Measurements from ENCODE around the gene KCNQ1. TPM values are rescaled to one million over a fixed set of nuclear protein-coding genes. Genes with fewer than 3 reads are reported as not detected.

Gene KCNQ1
- total and polyA plus RNA-seq, 4 donors = 15.4 to 41.7 (median 26.2) TPM

DNA sequence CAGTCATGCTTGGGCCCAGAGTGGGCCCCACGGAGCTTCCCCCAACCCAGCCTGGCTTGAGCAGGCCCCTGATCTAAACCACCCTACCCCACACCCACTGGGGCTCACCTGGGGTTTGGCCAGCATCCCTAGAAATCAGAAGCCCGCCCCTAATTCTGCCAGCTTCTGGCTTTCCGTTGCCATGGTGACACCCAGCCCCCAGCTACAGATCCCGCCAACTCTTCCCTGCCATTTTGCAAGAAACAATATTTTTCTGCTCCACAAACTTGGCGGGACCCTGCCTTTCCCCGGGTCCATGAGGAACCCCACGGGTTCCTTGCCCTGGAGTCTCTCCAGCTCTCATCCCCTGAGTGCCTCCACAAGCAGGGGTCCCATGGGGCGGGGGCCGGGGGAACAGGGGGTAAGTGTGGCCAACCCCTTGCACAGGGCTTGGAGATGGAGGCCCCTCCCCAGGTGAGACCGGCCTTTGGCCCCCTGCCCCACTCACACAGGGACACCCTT is 350.7 kb downstream of the KCNQ1 start:
- no peak overlapping the region for H3K9ac ChIP-seq (ENCODE audit: insufficient read depth in 1 of 2, low read length in 2 of 2)
- peaks cover 0 to 10% (median 6%) of the 10 kb centered on the region in 5 donors for H3K4me1 ChIP-seq (ENCODE audit: control insufficient read depth in 5 of 5, insufficient read depth in 5 of 5, low read length in 5 of 5)
- 94 to 96% methylated on average over 10 of the region's 10 CpGs for WGBS, 2 donors
- TF ChIP-seq, protein P1, sequence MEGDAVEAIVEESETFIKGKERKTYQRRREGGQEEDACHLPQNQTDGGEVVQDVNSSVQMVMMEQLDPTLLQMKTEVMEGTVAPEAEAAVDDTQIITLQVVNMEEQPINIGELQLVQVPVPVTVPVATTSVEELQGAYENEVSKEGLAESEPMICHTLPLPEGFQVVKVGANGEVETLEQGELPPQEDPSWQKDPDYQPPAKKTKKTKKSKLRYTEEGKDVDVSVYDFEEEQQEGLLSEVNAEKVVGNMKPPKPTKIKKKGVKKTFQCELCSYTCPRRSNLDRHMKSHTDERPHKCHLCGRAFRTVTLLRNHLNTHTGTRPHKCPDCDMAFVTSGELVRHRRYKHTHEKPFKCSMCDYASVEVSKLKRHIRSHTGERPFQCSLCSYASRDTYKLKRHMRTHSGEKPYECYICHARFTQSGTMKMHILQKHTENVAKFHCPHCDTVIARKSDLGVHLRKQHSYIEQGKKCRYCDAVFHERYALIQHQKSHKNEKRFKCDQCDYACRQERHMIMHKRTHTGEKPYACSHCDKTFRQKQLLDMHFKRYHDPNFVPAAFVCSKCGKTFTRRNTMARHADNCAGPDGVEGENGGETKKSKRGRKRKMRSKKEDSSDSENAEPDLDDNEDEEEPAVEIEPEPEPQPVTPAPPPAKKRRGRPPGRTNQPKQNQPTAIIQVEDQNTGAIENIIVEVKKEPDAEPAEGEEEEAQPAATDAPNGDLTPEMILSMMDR (IDR thresholded peaks at IDR 0.05; ENCODE audit: control extremely low read depth, extremely low read depth) = no peak
- no peak overlapping the region for H3K4me3 ChIP-seq
- no peak overlapping the region for H3K27ac ChIP-seq (ENCODE audit: low read depth in 1 of 2, low read length in 1 of 2)
- no peaks in the 10 kb centered on the region for H3K27me3 ChIP-seq (ENCODE audit: control insufficient read depth in 3 of 3, insufficient read depth in 3 of 3, low read length in 2 of 3)
- ATAC-seq (ENCODE audit: insufficient read depth, low FRiP score) = no peak
- H3K36me3 ChIP-seq (ENCODE audit: control insufficient read depth in 4 of 4, insufficient read depth in 4 of 4, low read length in 4 of 4) = no peaks in the 10 kb centered on the region
- peaks cover 0 to 4% (median 1%) of the 10 kb centered on the region in 4 donors for H3K9me3 ChIP-seq (ENCODE audit: control insufficient read depth in 4 of 4, insufficient read depth in 3 of 4, low read length in 3 of 4)
- DNase-seq = peak in 1 of 3 donors; percentile 18

- peaks cover 0 to 4% (median 1%) of the 10 kb centered on the region in 4 donors for H3K9me3 ChIP-seq (ENCODE audit: control insufficient read depth in 4 of 4, insufficient read depth in 3 of 4, low read length in 3 of 4)
- H3K27me3 ChIP-seq (ENCODE audit: control insufficient read depth in 3 of 3, insufficient read depth in 3 of 3, low read length in 2 of 3) = no peaks in the 10 kb centered on the region
- TF ChIP-seq, protein P1 (IDR thresholded peaks at IDR 0.05; ENCODE audit: control extremely low read depth, extremely low read depth) = no peak
- H3K36me3 ChIP-seq (ENCODE audit: control insufficient read depth in 4 of 4, insufficient read depth in 4 of 4, low read length in 4 of 4) = no peaks in the 10 kb centered on the region
- DNase-seq (peak in 1 of 3 donors; percentile 12), ATAC-seq (ENCODE audit: insufficient read depth, low FRiP score) (no peak)
- H3K4me1 ChIP-seq (ENCODE audit: control insufficient read depth in 5 of 5, insufficient read depth in 5 of 5, low read length in 5 of 5) = peaks cover 0 to 11% (median 7%) of the 10 kb centered on the region in 5 donors
- H3K9ac ChIP-seq (ENCODE audit: insufficient read depth in 1 of 2, low read length in 2 of 2) = no peak overlapping the region
- 95 to 98% methylated on average over 15 of the region's 15 CpGs for WGBS, 2 donors
- H3K27ac ChIP-seq (ENCODE audit: low read depth in 1 of 2, low read length in 1 of 2) = no peak overlapping the region
- no peak overlapping the region for H3K4me3 ChIP-seq
These were observed 351.3 kb downstream of the KCNQ1 start for GRCh38 chr11:2796091-2796490.

DNA sequence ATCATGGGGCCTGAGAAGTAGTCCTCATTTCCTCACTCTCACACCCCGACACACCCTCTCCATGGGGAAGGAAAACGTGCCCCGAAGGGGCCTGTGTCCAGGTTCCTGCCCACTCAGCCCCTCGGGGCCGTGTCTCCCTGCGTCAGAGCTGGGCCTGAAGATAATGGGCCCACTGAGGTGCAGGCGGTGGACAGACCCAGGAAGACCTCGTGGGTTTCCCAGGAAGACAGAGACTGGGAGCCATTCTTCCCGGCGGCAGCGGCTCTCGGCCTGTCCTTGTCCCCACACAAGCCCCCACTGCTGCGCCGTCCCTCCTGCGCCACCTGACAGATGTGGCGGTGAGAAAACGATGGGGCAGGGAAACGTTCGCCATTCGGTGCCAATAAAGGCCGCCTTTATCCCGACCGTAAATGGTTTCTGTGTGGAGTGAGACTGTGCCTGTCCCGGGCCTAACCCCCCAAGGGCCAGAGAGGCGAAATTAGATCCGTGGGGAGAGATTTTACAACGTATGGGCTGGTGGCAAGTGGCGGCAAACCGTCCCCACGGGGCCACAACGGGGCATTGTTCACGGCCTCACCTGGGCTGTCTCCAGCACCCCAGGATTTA is 351.8 kb downstream of the KCNQ1 start:
- H3K4me3 ChIP-seq = no peak overlapping the region
- ATAC-seq (ENCODE audit: insufficient read depth, low FRiP score) = no peak
- 92 to 94% methylated on average over 32 of the region's 32 CpGs for WGBS, 2 donors
- TF ChIP-seq, protein P1 (IDR thresholded peaks at IDR 0.05; ENCODE audit: control extremely low read depth, extremely low read depth) = no peak
- H3K4me1 ChIP-seq (ENCODE audit: control insufficient read depth in 5 of 5, insufficient read depth in 5 of 5, low read length in 5 of 5) = peaks cover 0 to 12% (median 7%) of the 10 kb centered on the region in 5 donors
- H3K9ac ChIP-seq (ENCODE audit: insufficient read depth in 1 of 2, low read length in 2 of 2) = no peak overlapping the region
- H3K9me3 ChIP-seq (ENCODE audit: control insufficient read depth in 4 of 4, insufficient read depth in 3 of 4, low read length in 3 of 4) = peaks cover 0 to 4% (median 1%) of the 10 kb centered on the region in 4 donors
- no peak overlapping the region for H3K27ac ChIP-seq (ENCODE audit: low read depth in 1 of 2, low read length in 1 of 2)
- H3K27me3 ChIP-seq (ENCODE audit: control insufficient read depth in 3 of 3, insufficient read depth in 3 of 3, low read length in 2 of 3) = no peaks in the 10 kb centered on the region
- H3K36me3 ChIP-seq (ENCODE audit: control insufficient read depth in 4 of 4, insufficient read depth in 4 of 4, low read length in 4 of 4) = no peaks in the 10 kb centered on the region
- peak in 1 of 3 donors; percentile 2 for DNase-seq
